Measurements from ENCODE around the gene TCP11X2. TPM values are rescaled to one million over a fixed set of nuclear protein-coding genes. Genes with fewer than 3 reads are reported as not detected.
A peak's percentile ranks its signal among the peaks of the same experiment; 100 is the strongest.
"Not testable (repeated sequence)": the region's sequence is repeated elsewhere in the genome, so short reads cannot be mapped to it uniquely, and the experiment has no call there.

TCP11X2 gene
- not detected for total RNA-seq

DNA sequence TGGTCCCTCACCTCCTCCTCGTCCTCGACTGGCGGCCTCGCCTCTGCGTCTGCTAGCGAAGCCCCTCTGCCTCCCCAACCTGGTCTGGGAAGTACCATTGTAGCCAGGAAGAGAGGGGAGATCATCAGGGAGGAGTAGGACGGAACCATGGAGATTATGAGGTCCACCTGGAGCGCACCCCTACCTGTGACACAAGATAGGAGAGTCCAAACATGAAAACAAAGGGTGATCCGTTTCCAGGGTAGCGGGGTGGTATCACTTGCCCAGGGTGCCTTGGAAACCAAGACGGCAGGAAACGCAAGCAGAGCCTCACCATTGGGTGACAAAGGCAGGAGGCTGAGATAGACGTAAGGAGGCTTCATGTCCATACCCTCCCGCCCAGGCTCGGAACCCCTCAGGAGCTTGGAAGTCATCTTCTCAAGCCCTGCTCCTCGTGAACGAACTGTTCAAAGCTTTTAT lies at the start of gene TCP11X2:
Gene TCP11X2, minus strand, starts transcription at position 51 of the 459 bp plus-strand sequence.
- H3K36me3 ChIP-seq; intact Hi-C loops (cut with DNase I; ENCODE audit: low total_unique reads); H3K9me3 ChIP-seq; in situ Hi-C loops (cut with MboI; ENCODE audit: low sequenced_read_pairs in 4 of 4); H3K27me3 ChIP-seq; H3K27ac ChIP-seq; H3K4me3 ChIP-seq; DNase-seq; H3K4me1 ChIP-seq; ATAC-seq: not testable (repeated sequence)

DNA sequence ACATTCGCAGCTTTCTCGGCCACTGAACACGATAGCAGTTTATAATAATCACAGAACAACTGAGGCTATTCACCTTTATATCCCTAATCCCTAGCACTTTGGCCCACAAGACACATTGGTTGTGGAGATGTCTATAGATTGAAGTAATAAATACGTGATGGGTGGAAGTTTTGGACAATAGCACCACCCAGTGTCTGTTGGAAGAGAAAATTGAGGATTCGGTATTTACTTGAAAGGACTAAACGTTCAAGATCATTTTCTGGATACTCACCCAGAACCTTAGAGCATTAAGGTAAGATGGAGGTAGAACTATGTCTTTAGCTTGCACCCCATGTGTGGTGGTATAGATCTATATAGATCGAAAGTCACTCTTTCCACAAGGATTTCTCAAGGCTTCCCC lies 45.7 kb upstream of the TCP11X2 start:
- DNase-seq (no peak), ATAC-seq (no peak)
- H3K4me1 ChIP-seq: no peaks in the 10 kb centered on the region
- H3K4me3 ChIP-seq: no peak overlapping the region
- in situ Hi-C loops (cut with MboI; ENCODE audit: low sequenced_read_pairs in 4 of 4): no loop called here
- no peak overlapping the region for H3K27ac ChIP-seq
- intact Hi-C loops (cut with DNase I; ENCODE audit: low total_unique reads): loop anchor here (2.0 to 10.0 kb wide), 2 partner anchors 141 to 197 kb away; partner anchors contain the start of gene GPRASP2
- peaks cover 0 to 36% (median 30%) of the 10 kb centered on the region in 3 donors for H3K27me3 ChIP-seq
- H3K36me3 ChIP-seq: no peaks in the 10 kb centered on the region
- H3K9me3 ChIP-seq: no peaks in the 10 kb centered on the region
- TF ChIP-seq, protein P1, sequence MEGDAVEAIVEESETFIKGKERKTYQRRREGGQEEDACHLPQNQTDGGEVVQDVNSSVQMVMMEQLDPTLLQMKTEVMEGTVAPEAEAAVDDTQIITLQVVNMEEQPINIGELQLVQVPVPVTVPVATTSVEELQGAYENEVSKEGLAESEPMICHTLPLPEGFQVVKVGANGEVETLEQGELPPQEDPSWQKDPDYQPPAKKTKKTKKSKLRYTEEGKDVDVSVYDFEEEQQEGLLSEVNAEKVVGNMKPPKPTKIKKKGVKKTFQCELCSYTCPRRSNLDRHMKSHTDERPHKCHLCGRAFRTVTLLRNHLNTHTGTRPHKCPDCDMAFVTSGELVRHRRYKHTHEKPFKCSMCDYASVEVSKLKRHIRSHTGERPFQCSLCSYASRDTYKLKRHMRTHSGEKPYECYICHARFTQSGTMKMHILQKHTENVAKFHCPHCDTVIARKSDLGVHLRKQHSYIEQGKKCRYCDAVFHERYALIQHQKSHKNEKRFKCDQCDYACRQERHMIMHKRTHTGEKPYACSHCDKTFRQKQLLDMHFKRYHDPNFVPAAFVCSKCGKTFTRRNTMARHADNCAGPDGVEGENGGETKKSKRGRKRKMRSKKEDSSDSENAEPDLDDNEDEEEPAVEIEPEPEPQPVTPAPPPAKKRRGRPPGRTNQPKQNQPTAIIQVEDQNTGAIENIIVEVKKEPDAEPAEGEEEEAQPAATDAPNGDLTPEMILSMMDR (IDR thresholded peaks at IDR 0.05 in 4 of 5, conservative IDR thresholded peaks at IDR 0.05 in 1 of 5): no peak
- no peak for TF ChIP-seq POLR2A (IDR thresholded peaks at IDR 0.05)

DNA sequence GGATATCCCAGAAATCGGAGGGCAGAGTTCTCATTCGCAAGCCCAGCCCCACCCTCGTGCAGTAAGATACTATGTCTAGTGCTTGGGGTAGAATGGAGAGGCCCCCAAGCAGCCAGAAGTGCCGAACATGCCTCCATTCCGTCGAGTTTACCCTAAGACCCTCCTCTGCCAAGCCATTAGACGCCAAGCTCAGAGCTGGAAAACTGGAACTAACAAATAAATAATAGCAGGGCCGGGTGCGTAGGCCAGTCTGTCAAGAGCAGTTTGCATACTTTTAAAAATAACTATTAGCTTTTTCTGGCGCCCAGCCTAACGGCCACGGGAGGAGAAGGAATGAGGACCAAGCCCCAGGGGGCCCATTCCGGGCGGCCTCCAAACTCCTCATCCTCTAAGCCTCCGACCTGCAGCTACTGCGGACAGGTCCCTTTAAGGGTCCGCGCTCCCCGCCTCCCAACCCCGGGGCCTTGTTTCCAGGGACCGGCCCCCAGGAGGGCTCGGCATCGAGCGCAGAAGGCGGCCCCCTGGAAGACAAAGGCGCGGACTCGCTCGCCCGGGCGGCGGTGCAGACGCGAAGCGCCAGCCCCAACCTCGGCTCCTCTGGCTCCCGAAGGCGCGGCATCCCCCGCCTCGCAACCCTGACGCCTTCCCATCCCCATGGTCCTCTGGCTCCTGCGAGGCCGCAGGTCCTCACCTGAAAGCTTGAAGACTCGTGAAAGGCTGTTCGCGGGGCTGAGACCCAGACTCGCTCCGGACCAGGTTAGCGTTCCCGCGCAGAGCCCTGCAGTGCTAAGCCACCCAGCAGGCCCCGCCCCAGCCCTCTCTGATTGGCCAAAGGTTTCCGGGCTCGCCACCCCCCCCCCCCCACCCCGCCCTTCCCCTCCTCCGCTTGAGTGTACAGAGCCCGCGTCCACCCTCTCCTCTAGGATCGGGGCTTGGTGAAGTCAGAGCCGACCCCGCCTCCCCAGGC lies 44.6 kb upstream of the TCP11X2 start, which contains the start of gene TMSB15A:
Gene TMSB15A, minus strand, starts transcription at position 765 of the 967 bp plus-strand sequence.
- peak in 1 of 2 donors; percentile 33 for ATAC-seq
- intact Hi-C loops (cut with DNase I; ENCODE audit: low total_unique reads) (loop anchor here (2.0 to 10.0 kb wide), 2 partner anchors 143 to 199 kb away; partner anchors contain the start of gene GPRASP2), in situ Hi-C loops (cut with MboI; ENCODE audit: low sequenced_read_pairs in 4 of 4) (no loop called here)
- DNase-seq: peak; percentile 4 to 32
- Histone ChIP-seq H3K36me3 (no peaks in the 10 kb centered on the region), H3K27me3 (peaks cover 0 to 36% (median 30%) of the 10 kb centered on the region in 3 donors), H3K9me3 (no peaks in the 10 kb centered on the region), H3K4me1 (no peaks in the 10 kb centered on the region), H3K4me3 (peak within 1 kb of the TSS; percentile 43 to 52 (median 47)), H3K27ac (no peak within 1 kb of the TSS)
- TF ChIP-seq, protein P1 (IDR thresholded peaks at IDR 0.05 in 4 of 5, conservative IDR thresholded peaks at IDR 0.05 in 1 of 5): no peak
- no peak for TF ChIP-seq POLR2A (IDR thresholded peaks at IDR 0.05)

DNA sequence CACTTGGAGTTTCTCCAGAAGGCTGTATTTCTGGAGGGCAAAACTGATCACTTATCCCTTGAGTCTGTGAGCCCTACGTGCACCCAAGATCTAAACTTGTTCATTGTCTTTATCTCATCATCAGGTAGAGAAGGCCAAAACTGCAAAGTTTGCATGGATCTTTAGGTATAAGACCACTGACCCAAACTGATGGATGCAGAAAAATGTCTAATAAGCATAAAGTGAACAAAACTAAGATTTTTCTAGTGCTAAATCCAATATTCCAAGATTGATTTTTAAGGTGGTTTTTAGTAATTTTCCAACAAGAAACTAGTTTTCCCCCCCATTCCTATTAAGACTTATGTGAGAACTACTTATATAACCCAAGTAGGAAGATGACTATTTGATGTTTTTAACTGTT lies 42.9 kb upstream of the TCP11X2 start:
- intact Hi-C loops (cut with DNase I; ENCODE audit: low total_unique reads): loop anchor here (10.0 kb wide), 1 partner anchor 200 kb away; the partner anchor contains the start of gene GPRASP2
- Histone ChIP-seq H3K4me1 (no peaks in the 10 kb centered on the region), H3K27ac (no peak overlapping the region), H3K4me3 (no peak overlapping the region), H3K27me3 (peaks cover 0 to 34% (median 30%) of the 10 kb centered on the region in 3 donors), H3K9me3 (no peaks in the 10 kb centered on the region), H3K36me3 (no peaks in the 10 kb centered on the region)
- no peak for ATAC-seq
- TF ChIP-seq, protein P1 (IDR thresholded peaks at IDR 0.05 in 4 of 5, conservative IDR thresholded peaks at IDR 0.05 in 1 of 5): no peak
- TF ChIP-seq POLR2A (IDR thresholded peaks at IDR 0.05): no peak
- in situ Hi-C loops (cut with MboI; ENCODE audit: low sequenced_read_pairs in 4 of 4): no loop called here
- DNase-seq: no peak

DNA sequence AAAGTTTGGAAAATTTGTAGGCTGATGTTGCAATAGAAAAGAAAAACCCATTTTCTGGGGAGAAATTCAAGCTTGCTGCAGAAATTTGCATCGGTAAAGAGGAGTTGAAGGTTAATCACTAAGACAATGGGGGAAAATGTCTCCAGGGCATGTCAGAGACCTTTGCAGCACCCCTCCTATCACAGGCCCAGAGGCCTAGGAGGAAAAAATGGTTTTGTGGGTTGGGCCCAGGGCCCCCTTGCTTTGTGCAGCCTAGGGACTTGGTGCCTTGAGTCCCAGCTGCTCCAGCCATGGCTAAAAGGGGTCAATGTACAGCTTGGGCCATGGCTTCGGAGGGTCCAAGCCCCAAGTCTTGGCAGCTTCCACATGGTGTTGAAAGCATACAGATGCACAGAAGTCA lies 27.1 kb upstream of the TCP11X2 start:
- in situ Hi-C loops (cut with MboI; ENCODE audit: low sequenced_read_pairs in 4 of 4): loop anchor here in 1 of 4 donors (25.0 kb wide), 1 partner anchor 339 kb away; no protein-coding TSS in a partner anchor

More for the DNA sequence above, 27.1 kb upstream of the TCP11X2 start:
- Histone ChIP-seq H3K9me3 (no peaks in the 10 kb centered on the region), H3K27ac (no peak overlapping the region), H3K4me1 (no peaks in the 10 kb centered on the region), H3K27me3 (peaks cover 0 to 5% (median 0%) of the 10 kb centered on the region in 3 donors), H3K4me3 (no peak overlapping the region), H3K36me3 (no peaks in the 10 kb centered on the region)
- ATAC-seq (no peak), DNase-seq (no peak)
- intact Hi-C loops (cut with DNase I; ENCODE audit: low total_unique reads): no loop called here
- TF ChIP-seq POLR2A (IDR thresholded peaks at IDR 0.05): no peak
- TF ChIP-seq, protein P1 (IDR thresholded peaks at IDR 0.05 in 4 of 5, conservative IDR thresholded peaks at IDR 0.05 in 1 of 5): no peak

Data from gastrocnemius medialis (tissue), 4 donors.